Measurements from ENCODE around the gene PAX5.

Gene PAX5

GRCh38 chr9:36876056-36876455 lies 158.0 kb downstream of the PAX5 start:
- no peak for DNase-seq
- Histone ChIP-seq H3K9me3 (ENCODE audit: severe bottlenecking) (peaks cover 4% of the 10 kb centered on the region), H3K27me3 (ENCODE audit: insufficient read depth, low read depth, severe bottlenecking) (no peaks in the 10 kb centered on the region), H3K4me3 (ENCODE audit: low read depth, low read length) (no peak overlapping the region), H3K36me3 (peaks cover 67% of the 10 kb centered on the region), H3K27ac (no peak overlapping the region)
- TF ChIP-seq CTCF (IDR thresholded peaks at IDR 0.05; ENCODE audit: low read depth, low read length): no peak

GRCh38 chr9:36874921-36875320 lies 159.1 kb downstream of the PAX5 start:
- Histone ChIP-seq H3K9me3 (ENCODE audit: severe bottlenecking) (peaks cover 4% of the 10 kb centered on the region), H3K27ac (no peak overlapping the region), H3K27me3 (ENCODE audit: insufficient read depth, low read depth, severe bottlenecking) (no peaks in the 10 kb centered on the region), H3K36me3 (peaks cover 56% of the 10 kb centered on the region), H3K4me3 (ENCODE audit: low read depth, low read length) (no peak overlapping the region)
- no peak for DNase-seq
- no peak for TF ChIP-seq CTCF (IDR thresholded peaks at IDR 0.05; ENCODE audit: low read depth, low read length)

GRCh38 chr9:36874261-36874660 lies 159.8 kb downstream of the PAX5 start:
- Histone ChIP-seq H3K36me3 (peaks cover 50% of the 10 kb centered on the region), H3K9me3 (ENCODE audit: severe bottlenecking) (peaks cover 4% of the 10 kb centered on the region), H3K4me3 (ENCODE audit: low read depth, low read length) (no peak overlapping the region), H3K27me3 (ENCODE audit: insufficient read depth, low read depth, severe bottlenecking) (no peaks in the 10 kb centered on the region), H3K27ac (no peak overlapping the region)
- DNase-seq: no peak
- TF ChIP-seq CTCF (IDR thresholded peaks at IDR 0.05; ENCODE audit: low read depth, low read length): no peak

GRCh38 chr9:36873247-36873875 lies 160.7 kb downstream of the PAX5 start:
- Histone ChIP-seq H3K36me3 (peaks cover 46% of the 10 kb centered on the region), H3K4me3 (ENCODE audit: low read depth, low read length) (no peak overlapping the region), H3K27ac (no peak overlapping the region), H3K9me3 (ENCODE audit: severe bottlenecking) (peaks cover 4% of the 10 kb centered on the region), H3K27me3 (ENCODE audit: insufficient read depth, low read depth, severe bottlenecking) (no peaks in the 10 kb centered on the region)
- peak; percentile 65 for DNase-seq
- peak; percentile 93 for TF ChIP-seq CTCF (IDR thresholded peaks at IDR 0.05; ENCODE audit: low read depth, low read length)

- TF ChIP-seq CTCF (IDR thresholded peaks at IDR 0.05; ENCODE audit: low read depth, low read length): no peak
- no peak for DNase-seq
- Histone ChIP-seq H3K9me3 (ENCODE audit: severe bottlenecking) (peaks cover 4% of the 10 kb centered on the region), H3K4me3 (ENCODE audit: low read depth, low read length) (no peak overlapping the region), H3K36me3 (peaks cover 39% of the 10 kb centered on the region), H3K27ac (no peak overlapping the region), H3K27me3 (ENCODE audit: insufficient read depth, low read depth, severe bottlenecking) (no peaks in the 10 kb centered on the region)
Measured at GRCh38 chr9:36872641-36873040, 161.4 kb downstream of the PAX5 start.

GRCh38 chr9:36871606-36872005 lies 162.5 kb downstream of the PAX5 start:
- no peaks in the 10 kb centered on the region for H3K27me3 ChIP-seq (ENCODE audit: insufficient read depth, low read depth, severe bottlenecking)
- TF ChIP-seq CTCF (IDR thresholded peaks at IDR 0.05; ENCODE audit: low read depth, low read length): no peak
- H3K4me3 ChIP-seq (ENCODE audit: low read depth, low read length): no peak overlapping the region
- DNase-seq: no peak
- H3K27ac ChIP-seq: no peak overlapping the region
- H3K36me3 ChIP-seq: peaks cover 30% of the 10 kb centered on the region
- peaks cover 4% of the 10 kb centered on the region for H3K9me3 ChIP-seq (ENCODE audit: severe bottlenecking)
